HG02852 (cell line): ENCODE results near the gene NEMP2.

ENCODE experiments used
- ATAC-seq: cut with Tn5 transposase; IDR thresholded peaks from one replicate; pipeline ENCODE4 v1.9.1; 2021; ENCODE audit warnings: mild to moderate bottlenecking, moderate library complexity; ENCODE audit not compliant: unreplicated experiment

NEMP2 gene

DNA sequence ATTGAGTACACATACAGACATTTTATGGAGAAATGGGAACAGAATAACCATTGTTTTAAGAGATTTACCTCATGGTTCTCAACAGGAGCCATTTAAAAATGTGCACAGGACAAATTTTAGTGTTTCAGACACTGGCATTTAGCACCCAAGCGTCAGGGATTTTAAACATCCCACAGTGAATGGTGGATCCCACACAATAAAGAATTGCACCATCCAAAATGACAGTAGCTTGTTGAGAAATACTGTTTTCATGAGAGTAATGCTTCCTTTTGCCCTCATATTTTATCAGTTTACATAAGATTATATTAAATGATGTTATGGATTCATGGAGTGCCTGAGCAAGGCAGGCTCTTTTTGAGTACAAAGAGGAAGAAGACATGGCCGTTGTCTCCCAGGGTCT is 72.3 kb downstream of the NEMP2 start:
- ATAC-seq = no peak

GRCh38 chr2:190460487-190460886 is 74.0 kb downstream of the NEMP2 start:
- no peak for ATAC-seq

- ATAC-seq = no peak
Observed at GRCh38 chr2:190459881-190460280, 74.6 kb downstream of the NEMP2 start.

DNA sequence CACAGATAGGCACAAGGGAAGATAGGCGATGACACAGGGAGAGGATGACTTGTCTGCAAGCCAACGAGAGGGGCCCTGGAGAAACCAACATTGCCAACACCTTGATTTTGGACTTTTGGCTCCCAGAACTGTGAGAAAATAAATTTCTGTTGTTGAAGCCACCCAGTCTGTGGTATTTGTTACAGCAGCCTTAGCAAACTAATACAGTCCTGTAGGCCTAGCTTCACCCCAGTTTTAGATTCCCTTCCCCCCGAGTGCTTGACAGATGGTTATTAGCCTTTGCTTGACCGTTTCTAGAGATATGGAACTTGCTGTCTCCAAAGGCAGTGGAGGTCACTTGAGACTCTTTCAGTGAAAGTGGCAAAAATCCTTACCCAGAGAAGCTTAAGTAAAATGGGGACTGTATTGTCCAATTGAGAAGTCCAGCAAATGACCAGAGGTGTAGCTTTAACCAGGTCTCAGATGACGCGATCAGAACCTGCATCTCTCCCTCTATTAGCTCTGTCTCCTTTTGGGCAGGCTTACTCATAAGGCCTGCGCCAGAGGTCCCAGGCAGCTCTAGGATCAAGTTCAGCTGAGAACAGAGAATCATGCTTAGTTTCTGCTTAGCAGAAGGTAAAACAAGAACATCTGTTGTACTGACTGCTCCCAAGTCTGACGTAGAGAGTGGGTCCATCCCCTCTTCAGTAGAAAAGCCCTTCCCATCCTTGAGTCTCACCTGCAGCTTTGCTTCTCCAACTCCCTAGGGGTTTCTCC is 76.0 kb downstream of the NEMP2 start:
- ATAC-seq = no peak

DNA sequence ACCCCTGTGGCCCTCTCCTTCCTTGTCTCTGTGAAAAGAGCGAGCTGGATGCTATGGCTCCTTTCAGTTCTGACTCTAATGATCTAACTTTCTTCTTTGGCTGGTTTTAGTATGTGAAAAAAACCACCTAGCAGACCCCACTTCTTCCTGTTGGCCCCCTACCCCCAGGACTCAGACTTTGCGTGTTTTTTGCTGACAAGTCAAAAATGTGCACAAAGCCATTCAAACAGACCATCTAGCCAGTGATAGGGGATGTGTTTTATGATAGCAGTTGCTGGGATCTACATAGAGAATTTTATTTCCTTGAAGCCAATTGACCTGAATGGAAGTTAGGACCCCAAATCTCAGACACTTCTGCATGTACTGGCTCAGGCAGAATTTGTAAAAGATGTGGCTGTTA is 77.3 kb downstream of the NEMP2 start:
- no peak for ATAC-seq

GRCh38 chr2:190456833-190457232 is 77.7 kb downstream of the NEMP2 start:
- no peak for ATAC-seq

DNA sequence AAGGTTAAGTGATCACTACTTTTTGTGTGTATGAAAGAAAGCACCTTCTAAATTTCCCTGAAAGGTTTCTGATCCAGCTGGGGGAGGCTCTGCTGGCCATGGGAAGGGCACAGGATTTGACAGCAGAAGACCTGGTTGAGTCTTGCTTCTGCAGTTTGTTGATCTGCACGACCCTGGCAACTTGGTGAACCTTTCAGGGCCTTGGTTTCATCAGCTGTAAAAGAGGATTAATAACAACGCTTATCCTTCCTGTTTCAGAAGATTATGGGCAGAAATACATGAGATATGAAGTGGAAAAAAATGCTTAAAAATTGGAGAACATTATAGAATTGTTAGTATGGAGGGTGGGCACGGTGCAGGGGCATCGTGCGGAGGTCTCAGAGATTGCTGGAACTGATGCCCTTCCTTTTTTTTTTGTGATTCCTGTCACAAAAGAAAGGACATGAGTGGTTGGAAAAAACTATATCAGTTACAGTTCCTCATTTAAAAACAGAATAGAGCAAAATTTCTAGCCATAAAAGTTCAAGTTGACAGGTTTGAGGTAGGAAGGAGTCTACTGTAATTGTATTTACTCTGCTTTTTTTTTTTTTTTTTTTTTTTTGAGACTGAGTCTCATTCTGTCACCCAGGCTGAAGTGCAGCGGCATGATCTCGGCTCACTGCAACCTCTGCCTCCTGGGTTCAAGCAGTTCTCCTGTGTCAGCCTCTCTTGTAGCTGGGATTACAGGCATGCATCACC is 79.0 kb downstream of the NEMP2 start:
- no peak for ATAC-seq

GRCh38 chr2:190454795-190455194 is 79.7 kb downstream of the NEMP2 start:
- no peak for ATAC-seq
